ENCODE measurements around the gene CRYBA4.

Gene CRYBA4

GRCh38 chr22:26674211-26675190 lies 52.7 kb downstream of the CRYBA4 start:
- in situ Hi-C loops (cut with MboI; ENCODE audit: low pct_unique_long_range_greater_than_20kb, low sequenced_read_pairs), result no loop called here
- DNase-seq, result peak; percentile 36

GRCh38 chr22:26675687-26676268 lies 54.0 kb downstream of the CRYBA4 start:
- DNase-seq, result no peak
- in situ Hi-C loops (cut with MboI; ENCODE audit: low pct_unique_long_range_greater_than_20kb, low sequenced_read_pairs), result no loop called here

GRCh38 chr22:26677217-26677616 lies 55.5 kb downstream of the CRYBA4 start:
- in situ Hi-C loops (cut with MboI; ENCODE audit: low pct_unique_long_range_greater_than_20kb, low sequenced_read_pairs), result no loop called here
- no peak for DNase-seq

GRCh38 chr22:26679003-26679629 lies 57.4 kb downstream of the CRYBA4 start:
- DNase-seq, result peak; percentile 88
- in situ Hi-C loops (cut with MboI; ENCODE audit: low pct_unique_long_range_greater_than_20kb, low sequenced_read_pairs), result no loop called here

Measured in KBM-7 (cell line).